Glomerular visceral epithelial cell (primary cell): ENCODE data around the gene SLC39A10.
"Not testable (repeated sequence)": the region's sequence is repeated elsewhere in the genome, so short reads cannot be mapped to it uniquely, and the experiment has no call there.

Source experiments
- DNase-seq: peaks from one replicate; pipeline ENCODE4 v3.0.0-alpha.2; 2016; ENCODE audit errors: extremely low spot score

SLC39A10 gene

DNA sequence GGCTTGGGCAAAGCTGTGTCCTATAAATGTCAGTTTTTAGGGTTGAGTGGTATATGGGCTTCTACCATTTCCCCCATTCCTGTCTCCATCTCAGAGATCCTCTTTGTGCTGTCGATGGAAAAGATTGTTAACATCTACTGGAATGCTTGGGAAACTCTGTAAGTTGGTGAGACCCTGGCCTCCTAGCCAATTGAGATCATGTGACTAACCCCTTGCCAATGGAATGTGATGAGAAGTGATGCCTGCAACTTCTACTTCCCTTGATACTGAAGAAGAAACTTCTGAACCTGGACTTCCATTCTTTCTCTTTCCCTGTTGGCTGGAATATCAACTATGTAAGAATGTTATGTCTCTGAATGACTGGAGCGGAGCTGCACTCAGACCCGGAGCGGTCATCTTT lies 14.5 kb downstream of the SLC39A10 start:
- DNase-seq, result no peak

DNA sequence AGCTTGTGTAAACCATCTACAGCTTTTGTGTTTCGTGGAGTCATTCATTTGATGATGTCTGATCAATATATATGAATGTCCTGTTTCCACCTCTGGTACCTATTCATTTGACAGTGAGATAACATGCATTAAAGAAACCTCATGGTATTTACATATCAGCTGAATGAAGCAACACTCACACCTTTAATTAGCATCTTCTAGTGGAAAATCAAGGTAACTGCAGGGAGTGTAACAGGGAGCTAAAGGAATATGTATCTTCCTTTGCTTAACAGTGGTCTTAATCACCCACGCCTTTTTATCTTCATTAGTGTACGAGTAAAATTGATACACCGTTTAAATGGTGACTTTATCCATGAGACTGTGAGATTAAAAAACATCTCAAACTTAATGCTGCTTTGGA lies 15.6 kb downstream of the SLC39A10 start:
- no peak for DNase-seq

DNA sequence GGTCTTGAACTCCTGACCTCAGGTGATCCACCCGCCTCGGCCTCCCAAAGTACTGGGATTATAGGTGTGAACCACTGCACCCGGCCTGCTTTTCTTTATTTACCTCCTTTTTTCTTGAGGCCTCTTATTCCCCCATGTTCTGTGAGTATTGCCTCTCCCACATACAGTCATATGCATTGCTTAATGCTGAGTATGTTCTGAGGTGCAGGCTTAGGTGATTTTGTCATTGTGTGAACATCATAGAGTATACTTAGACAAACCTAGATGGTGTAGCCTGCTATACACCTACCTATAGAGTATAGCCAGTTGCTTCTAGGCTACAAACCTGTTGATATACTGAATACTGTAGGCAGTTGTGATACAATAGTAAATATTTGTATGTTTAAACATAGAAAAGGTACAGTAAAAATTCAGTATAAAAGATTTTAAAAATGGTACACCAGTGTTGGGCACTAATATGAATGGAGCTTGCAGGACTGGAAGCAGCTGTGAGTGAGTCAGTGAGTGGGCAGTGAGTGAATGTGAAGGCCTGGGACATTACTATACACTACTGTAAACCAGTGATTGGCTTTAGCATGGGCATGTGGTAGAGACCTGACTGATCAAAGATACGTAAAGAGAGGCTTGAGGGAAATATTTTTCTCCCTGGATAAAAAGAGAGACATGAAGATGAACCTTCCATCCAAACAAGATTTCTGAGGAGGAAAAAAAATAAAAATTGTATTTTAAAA lies 17.6 kb downstream of the SLC39A10 start:
- DNase-seq, result peak; percentile 9

DNA sequence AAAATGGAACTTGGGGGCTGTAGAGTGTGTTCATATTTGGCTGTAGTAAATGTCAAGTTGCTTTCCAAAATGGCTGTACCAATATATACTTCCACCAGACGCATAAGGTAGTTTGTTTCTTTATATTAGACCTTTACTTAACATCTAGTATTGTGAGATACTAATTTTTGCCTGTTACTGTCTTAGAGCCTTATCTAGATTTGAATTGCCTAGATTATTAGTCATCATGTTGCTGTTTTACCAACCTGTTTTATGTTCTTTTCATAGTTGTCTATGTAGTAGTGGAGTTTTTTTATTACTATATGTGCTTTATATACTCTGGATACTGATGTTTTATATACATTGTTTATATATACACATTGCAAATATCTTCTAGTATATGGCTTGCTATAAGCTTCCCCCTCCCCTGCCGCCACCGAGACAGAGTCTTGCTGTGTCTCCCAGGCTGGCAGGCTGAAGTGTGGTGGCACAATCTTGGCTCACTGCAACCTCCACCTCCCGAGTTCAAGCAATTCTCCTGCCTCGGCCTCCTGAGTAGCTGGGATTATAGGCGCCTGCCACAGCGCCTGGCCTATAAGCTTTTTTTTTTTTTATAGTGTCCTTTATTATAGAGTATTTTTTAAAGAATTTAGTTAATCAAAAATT lies 18.9 kb downstream of the SLC39A10 start:
- no peak for DNase-seq

DNA sequence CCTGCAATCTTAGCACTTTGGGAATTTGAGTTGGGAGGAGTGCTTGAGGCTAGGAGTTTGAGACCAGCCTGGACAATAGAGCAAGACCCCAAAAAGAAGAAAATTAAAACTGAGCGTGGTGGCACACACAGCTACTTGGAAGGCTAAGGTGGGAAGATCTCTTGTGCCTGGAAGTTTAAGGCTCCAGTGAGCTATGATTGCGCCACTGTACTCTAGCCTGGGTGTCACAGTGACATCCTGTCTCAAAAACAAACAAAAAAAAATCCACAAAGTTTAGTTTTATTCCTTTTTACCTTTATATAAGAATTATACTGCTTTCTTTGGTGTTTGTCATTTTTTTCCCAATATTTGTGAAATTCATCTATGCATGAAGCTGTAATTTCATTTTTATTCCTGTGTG lies 20.3 kb downstream of the SLC39A10 start:
- no peak for DNase-seq

DNA sequence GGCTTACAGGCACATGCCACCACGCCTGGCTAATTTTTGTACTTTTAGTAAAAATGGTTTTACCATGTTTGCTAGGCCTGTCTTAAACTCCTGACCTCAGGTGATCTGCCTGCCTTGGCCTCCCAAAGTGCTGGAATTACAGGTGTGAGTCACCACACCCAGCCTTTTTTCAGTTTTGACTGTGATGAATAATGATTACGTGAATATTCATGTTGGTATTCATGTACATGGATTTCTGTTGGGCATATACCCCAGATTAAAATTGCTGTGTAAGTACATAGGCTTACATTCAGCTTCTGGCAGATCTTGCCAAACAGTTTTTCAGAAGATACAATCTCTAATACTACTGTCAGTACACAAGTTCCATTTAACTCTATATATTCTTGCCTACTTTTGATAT lies 20.9 kb downstream of the SLC39A10 start:
- no peak for DNase-seq

DNA sequence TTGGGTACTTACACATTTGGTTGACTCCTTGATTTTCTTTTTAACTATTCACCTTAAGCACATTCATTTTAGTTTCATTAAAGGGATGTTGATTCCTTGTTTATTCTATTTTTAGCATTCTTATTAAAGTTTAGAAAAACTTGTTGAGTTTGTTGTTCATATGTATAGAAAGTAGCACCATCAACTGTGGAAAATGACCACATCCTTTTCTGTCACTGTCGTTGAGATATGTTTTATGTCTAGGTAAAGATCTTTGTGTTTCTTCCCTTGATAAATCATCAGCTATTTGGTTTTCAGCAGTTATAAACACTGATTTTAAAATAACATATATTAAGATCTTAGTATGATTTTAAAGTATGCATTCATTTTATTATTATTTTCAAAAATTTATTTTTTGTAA lies 25.1 kb downstream of the SLC39A10 start:
- no peak for DNase-seq

DNA sequence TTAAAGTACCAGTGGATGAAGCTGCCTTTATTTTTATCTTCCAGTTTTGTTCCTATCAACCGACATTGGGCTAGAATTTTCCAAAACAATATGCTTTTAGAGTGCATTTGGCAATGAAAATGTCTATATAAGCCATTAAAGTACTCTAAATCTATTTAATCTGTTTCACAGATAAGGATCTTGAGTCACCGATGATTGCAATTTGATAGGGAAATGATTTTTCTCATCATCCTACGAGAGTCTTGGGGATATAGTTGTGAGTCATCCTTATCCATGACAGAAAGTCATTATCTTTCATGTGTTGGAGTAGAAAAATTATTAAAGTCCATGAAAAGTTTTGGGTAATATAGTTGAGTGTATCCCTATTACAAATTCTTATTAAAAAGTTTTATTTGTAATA lies 26.1 kb downstream of the SLC39A10 start:
- DNase-seq, result no peak

DNA sequence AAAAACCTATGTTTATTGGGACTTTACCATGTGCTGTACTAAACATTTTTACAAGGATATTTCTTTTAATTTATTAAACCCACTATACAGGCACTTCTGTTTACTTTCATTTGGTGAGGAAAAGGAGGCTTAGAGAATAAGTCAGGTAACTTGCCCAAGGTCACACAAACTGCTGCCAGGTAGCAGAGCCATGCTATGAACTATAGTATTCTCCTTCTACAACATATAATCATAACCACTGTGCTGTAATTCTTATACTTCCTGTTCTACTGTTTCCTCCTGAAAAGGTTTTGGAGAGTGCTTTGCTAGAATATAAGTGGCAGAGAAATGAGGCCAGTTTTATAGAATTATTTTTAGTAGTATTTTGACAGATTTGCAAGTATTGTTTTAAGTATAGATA lies 29.5 kb downstream of the SLC39A10 start:
- DNase-seq, result no peak

DNA sequence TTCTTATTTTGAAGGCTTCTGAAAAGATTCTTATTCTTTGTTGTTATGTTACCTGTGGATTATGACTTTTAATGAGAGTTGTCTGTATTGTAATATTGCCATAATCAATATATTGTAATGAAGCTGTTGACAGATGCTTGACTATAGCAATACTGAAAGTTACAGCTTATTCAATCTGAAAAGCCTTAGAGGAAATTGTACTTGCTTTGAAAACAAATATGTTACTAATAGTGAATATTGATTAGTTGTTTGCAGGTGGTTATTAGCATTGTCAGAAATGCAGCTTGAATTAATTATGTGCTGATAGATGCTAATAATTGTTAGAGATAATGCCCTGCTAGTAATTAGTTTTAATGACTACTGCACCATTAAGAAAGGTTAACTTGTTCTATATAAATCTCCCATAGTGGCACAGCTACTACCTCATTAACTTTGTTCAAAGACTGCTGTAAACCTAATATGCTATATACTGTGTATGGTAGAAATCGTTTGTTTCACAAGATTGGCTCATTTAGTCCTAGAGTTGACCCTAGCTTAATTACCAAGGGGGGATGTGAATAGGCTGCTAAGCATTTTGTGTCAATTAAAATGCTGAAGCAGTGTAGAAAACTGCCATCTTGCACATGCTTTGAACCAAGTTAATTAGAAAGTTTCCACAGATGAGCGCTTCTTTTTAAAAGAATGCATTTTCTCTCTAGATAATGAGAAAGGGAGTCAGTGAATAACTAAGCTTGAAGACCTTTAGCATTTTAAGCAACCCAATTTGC lies 30.5 kb downstream of the SLC39A10 start:
- DNase-seq, result no peak

DNA sequence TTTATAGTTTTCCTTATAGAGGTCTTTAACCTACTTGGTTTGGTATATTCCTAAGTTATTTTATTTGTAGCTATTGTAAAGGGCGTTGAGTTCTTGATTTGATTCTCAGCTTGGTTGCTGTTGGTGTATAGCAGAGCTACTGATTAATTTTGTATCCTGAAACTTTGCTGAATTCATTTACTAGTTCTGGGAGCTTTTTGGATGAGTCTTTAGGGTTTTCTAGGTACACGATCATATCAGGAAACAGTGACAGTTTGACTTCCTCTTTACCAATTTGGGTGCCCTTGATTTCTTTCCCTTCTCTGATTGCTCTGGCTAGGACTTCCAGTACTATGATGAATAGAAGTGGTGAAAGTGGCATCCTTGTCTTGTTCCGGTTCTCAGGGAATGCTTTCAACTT lies 35.5 kb downstream of the SLC39A10 start:
- not testable (repeated sequence) for DNase-seq

DNA sequence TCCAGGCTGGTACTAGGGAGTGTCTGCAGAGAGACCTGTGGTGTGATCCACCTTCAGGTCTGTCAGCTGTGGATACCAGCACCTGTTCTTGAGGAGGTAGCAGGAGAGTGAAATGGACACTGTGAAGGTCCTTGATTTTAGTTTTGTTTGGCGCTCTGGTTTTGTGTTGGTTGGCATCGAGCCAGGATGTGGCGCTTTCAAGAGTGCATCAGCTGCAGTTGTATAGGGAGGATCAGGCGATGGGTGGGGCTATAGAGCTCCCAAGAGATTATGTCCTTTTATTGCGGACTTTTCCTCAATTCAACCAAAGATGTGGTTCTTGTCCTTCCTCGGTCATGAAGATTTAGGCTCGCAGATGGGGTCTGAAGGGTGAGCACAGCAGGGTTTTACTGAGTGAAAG lies 37.5 kb downstream of the SLC39A10 start:
- no peak for DNase-seq

DNA sequence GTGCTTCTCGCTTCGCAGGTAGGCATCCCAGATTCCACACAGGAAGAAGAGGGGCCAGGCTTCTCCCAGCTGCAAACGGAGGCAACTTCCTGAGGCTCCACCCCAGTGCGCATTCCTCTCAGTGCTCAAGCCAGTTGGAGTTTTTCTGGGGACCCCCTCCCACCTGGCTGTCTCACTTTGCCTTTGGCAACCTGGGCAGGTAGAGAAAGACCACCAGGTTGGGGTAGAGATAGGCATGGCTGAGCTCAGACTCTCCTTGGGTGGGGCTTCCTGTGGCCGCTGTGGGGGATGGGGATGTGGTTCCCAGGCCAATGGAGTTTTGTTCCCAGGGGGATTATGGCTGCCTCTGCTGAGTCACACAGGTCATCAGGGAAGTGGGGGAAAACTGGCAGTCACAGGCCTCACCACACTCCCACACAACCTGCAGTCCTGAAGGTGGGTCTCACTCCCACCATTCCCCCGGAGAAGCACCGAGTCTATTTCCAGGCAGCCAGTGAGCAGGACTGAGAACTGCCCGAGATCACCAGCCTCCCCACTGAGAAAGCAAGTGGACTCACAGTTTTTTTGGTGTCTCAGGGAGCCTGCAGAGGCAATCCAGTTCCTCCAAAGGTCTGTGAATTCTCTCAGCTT lies 38.1 kb downstream of the SLC39A10 start:
- no peak for DNase-seq

DNA sequence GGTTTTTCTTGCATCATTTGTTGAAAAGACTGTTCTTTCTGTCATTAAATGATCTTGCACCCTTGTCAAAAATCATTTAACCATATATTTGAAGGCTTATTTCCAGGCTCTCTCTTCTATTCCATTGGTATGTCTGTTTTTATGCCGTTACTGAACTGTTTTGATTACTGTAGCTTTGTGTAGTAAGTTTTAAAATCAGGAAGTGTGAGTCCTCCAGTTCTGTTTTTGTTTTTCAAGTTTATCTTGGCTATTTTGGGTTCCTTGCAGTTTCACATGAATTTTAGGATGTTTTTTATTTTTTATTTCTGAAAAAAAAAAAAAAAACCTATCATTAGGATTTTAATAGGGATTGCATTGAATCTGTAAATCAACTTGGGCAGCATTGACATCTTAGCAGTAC lies 39.0 kb downstream of the SLC39A10 start:
- no peak for DNase-seq

DNA sequence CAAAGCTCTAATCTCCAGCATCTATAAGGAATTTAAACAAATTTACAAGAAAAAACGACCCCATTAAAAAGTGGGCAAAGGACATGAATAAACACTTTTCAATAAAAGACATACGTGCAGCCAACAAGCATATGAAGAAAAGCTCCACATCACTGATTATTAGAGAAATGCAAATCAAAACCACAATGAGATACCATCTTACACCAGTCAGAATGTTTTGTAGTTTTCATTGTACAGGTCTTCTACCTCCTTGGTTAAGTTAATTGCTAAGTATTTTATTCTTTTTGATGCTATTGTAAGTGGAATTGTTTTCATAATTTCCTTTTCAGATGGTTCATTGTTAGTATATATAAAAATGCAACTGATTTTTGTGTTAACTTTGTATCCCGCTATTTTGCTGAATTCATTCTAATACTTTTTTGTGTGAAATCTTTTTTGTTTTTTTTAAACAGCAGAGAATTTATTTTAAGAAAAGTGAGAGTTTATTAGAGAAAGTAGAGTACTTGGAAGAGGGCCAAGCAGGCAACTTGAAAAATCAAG lies 40.7 kb downstream of the SLC39A10 start:
- DNase-seq, result no peak

DNA sequence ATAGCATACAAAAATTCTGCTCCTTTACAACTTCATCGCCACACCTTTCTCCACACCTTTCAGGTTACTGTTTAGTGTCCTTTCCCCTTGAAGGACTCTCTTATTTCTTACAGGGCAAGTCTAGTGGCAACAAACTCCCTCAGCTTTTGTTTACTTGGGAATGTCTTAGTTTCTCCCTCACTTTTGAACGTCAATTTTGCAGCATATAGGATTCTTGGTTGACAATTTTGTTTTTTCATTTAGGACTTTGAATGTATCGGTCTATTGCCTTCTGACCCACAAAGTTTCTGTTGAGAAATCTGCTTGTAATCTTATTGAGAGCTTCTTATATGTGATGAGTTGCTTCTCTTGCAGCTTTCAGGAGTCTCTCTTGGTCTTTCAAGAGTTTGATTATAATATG lies 43.5 kb downstream of the SLC39A10 start:
- DNase-seq, result no peak

DNA sequence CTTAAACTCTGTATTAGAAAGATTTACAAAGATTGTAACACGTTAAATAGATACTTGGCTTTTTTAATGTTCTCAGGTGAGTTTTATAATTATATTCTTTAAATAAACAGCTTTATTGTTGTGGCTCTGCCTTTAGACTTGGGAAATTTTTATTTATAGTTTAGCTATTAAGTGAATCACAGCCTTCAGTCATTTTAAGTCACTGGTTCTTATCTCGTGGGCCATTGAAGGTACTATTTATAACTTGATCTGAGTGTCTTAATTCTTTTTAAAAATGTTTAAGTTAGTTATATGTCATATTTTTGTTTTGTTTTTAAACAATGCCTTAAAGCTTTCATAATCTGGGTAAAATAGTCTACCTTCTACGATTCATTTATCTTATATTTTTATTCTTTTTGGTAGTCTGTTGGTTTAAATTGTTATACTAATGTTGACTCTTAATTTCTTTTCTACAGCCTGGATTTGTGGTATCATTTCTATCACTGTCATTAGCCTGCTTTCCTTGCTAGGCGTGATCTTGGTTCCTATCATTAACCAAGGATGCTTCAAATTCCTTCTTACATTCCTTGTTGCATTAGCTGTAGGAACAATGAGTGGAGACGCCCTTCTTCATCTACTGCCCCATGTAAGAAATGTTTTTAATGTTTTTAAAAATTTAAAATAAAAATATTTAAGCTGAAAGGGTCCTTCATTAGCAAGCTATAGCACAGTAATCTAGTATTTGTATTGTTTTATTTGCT lies 49.3 kb downstream of the SLC39A10 start:
- peak; percentile 49 for DNase-seq

DNA sequence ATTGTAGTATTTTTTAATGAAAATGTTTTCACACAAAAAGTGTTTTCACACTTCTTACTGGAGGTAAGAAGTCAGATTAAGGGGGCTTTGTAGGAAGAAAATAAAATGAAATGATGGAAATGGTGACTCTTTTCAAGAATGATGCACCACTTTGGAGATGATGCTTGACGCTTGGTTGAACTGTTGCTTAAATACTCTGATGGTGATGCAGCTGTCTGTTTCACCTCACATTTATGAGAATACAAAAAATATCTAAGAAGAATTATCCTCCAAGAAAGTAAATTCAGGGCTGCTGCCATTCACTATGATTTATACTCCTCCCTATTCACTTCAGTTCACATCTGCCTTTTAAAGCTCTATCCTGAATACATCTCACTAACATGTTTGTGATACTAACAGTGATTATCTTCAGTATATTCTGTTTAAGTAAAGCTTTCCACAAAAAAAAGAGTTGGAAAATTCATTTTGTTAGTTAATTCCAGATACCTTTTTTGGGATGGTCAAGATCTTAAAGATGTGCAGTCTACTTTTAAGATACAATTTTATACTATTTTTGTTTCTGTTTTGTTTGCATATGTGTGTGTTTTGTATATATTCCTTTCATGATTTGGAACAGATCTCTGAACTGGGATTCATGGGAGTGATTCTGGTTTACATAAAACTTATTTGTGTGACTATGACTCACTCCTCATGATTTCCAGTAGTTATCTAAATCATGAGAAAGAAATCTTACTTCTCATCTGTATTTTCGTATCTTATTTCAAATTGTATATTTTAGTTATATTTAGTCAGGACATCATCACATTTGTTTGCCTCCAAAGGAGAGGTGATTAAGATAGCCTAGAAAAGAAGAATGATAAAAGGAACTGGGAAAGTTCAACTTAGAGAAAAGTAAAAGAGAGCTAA lies 53.1 kb downstream of the SLC39A10 start:
- DNase-seq, result no peak

DNA sequence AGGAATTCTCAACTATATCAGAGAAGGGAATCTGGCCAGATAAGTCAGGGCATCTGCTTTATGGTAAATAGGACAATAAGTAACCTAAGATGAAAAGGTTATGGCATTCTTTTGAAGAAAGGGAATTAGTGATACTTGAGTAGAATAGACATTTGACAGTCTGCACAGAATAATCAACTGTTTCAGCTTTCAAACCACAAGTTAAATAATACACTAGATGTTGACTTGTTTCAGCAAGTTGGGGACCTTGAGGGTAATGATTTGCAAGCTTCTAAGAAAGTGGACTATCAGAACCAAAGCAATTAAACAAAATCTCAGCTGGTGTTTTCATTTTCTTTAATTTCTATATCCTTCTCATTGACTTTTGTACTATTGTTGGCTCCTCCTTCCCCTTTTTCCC lies 54.5 kb downstream of the SLC39A10 start:
- DNase-seq, result peak; percentile 35

DNA sequence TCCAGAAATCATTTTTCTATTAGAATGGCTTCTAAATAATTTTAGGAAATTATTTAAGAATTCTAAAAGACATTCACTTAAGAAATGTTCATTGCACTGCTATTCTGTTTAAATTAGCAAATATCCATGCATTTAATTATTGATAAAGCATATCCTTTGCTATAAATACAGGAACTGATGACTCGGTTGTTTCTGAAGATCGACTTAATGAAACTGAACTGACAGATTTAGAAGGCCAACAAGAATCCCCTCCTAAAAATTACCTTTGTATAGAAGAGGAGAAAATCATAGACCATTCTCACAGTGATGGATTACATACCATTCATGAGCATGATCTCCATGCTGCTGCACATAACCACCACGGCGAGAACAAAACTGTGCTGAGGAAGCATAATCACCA lies 59.4 kb downstream of the SLC39A10 start:
- no peak for DNase-seq
